GM23338 (cell line): ENCODE results near the gene AP5M1. TPM values are rescaled to one million over a fixed set of nuclear protein-coding genes. Genes with fewer than 3 reads are reported as not detected.

Experiments used
- ATAC-seq: fragments of 200-7000 bp; cut with Tn5 transposase; 3 replicates; pipeline ENCODE4 v1.9.1; 2020
- DNase-seq: peaks from one replicate; pipeline ENCODE4 v3.0.0-alpha.2; 2015; ENCODE audit warnings: low spot score
- H2AFZ ChIP-seq: fragments of 200-600 bp; sonication (generic); 2 replicates; pipeline ENCODE4 v1.8.0; 2016; ENCODE audit warnings: antibody characterized with exemption, mild to moderate bottlenecking, moderate library complexity
- H3F3A ChIP-seq: fragments of 200-600 bp; sonication (generic); replicated peaks from 2 replicates; pipeline ENCODE4 v1.8.0; 2017; ENCODE audit warnings: antibody characterized with exemption, mixed run types, low read depth
- H3K27ac ChIP-seq: fragments of 200-600 bp; sonication (generic); 2 replicates; pipeline ENCODE4 v1.6.1; 2016; ENCODE audit warnings: low read depth
- H3K27me3 ChIP-seq: fragments of 200-600 bp; sonication (generic); 2 replicates; pipeline ENCODE4 v1.8.0; 2016; ENCODE audit warnings: mild to moderate bottlenecking, mixed run types, moderate library complexity; ENCODE audit not compliant: insufficient read depth
- H3K36me3 ChIP-seq: fragments of 200-600 bp; sonication (generic); 2 replicates; pipeline ENCODE4 v1.8.0; 2016; ENCODE audit warnings: mild to moderate bottlenecking; ENCODE audit not compliant: insufficient read depth
- H3K4me1 ChIP-seq: fragments of 200-600 bp; sonication (generic); 2 replicates; pipeline ENCODE4 v1.8.0; 2016; ENCODE audit warnings: mild to moderate bottlenecking, moderate library complexity; ENCODE audit not compliant: insufficient read depth
- H3K4me2 ChIP-seq: fragments of 200-600 bp; sonication (generic); 2 replicates; pipeline ENCODE4 v1.7.1; 2017; ENCODE audit warnings: mixed run types
- H3K4me3 ChIP-seq: fragments of 200-600 bp; sonication (generic); 2 replicates; pipeline ENCODE4 v1.6.1; 2016; ENCODE audit warnings: mixed run types
- H3K79me2 ChIP-seq: fragments of 200-600 bp; sonication (generic); replicated peaks from 2 replicates; pipeline ENCODE4 v1.8.0; 2017; ENCODE audit warnings: mild to moderate bottlenecking; ENCODE audit not compliant: insufficient read depth
- H3K9me2 ChIP-seq: fragments of 200-600 bp; sonication (generic); 2 replicates; pipeline ENCODE4 v1.8.0; 2017; ENCODE audit not compliant: insufficient read depth
- H4K20me1 ChIP-seq: fragments of 200-600 bp; sonication (generic); replicated peaks from 2 replicates; pipeline ENCODE4 v1.8.0; 2017; ENCODE audit warnings: mild to moderate bottlenecking; ENCODE audit not compliant: insufficient read depth
- H3K27ac Mint-ChIP-seq: 2 replicates; pipeline ENCODE4 v1.8.0; 2020; ENCODE audit warnings: inconsistent platforms, mild to moderate bottlenecking, moderate library complexity, mixed read lengths
- H3K27me3 Mint-ChIP-seq: 3 replicates; pipeline ENCODE4 v1.8.0; 2022; ENCODE audit warnings: low read depth, mild to moderate bottlenecking, moderate library complexity, mixed read lengths, inconsistent platforms; ENCODE audit not compliant: insufficient read depth, poor library complexity
- H3K36me3 Mint-ChIP-seq: 3 replicates; pipeline ENCODE4 v1.8.0; 2021; ENCODE audit warnings: low read depth, mild to moderate bottlenecking, inconsistent platforms, moderate library complexity, mixed read lengths
- H3K4me1 Mint-ChIP-seq: 3 replicates; pipeline ENCODE4 v1.8.0; 2020; ENCODE audit warnings: mild to moderate bottlenecking, inconsistent platforms, mixed read lengths
- H3K4me3 Mint-ChIP-seq: 3 replicates; pipeline ENCODE4 v1.8.0; 2021; ENCODE audit warnings: moderate library complexity, mild to moderate bottlenecking, inconsistent platforms, mixed read lengths
- H3K9me3 Mint-ChIP-seq: 3 replicates; pipeline ENCODE4 v1.8.0; 2020; ENCODE audit warnings: moderate library complexity, mild to moderate bottlenecking, inconsistent platforms, mixed read lengths
- CREB1 ChIP-seq: fragments of 250-450 bp; sonication (Bioruptor Pico); IDR thresholded peaks from 2 replicates; pipeline ENCODE4 v1.5.0; 2020; ENCODE audit warnings: low read depth, mild to moderate bottlenecking, moderate library complexity
- CTCF ChIP-seq, 2 experiments: fragments of 200-600 bp in 1 of 2; sonication (generic) in 1 of 2; conservative IDR thresholded peaks; 2 replicates each; pipeline versions ENCODE4 v1.5.1 to v1.6.1; 2016 to 2017; ENCODE audit warnings: antibody characterized with exemption in 2 of 2, low read depth in 2 of 2, mild to moderate bottlenecking in 2 of 2, moderate library complexity in 1 of 2
- ETS1 ChIP-seq: IDR thresholded peaks from 2 replicates; pipeline ENCODE4 v1.6.1; 2016; ENCODE audit warnings: antibody characterized with exemption
- EZH2 ChIP-seq: fragments of 200-600 bp; sonication (generic); IDR thresholded peaks from one replicate; pipeline ENCODE4 v1.8.0; 2017; ENCODE audit warnings: antibody characterized with exemption, mild to moderate bottlenecking, low read depth; ENCODE audit not compliant: unreplicated experiment
- EZH2phosphoT487 ChIP-seq: fragments of 200-600 bp; sonication (generic); IDR thresholded peaks from one replicate; pipeline ENCODE4 v1.8.1; 2018; ENCODE audit warnings: antibody characterized with exemption; ENCODE audit not compliant: unreplicated experiment
- JUNB ChIP-seq: IDR thresholded peaks from one replicate; pipeline ENCODE4 v1.6.1; 2016; ENCODE audit warnings: antibody characterized with exemption; ENCODE audit not compliant: unreplicated experiment
- NANOG ChIP-seq: IDR thresholded peaks from 2 replicates; pipeline ENCODE4 v1.6.1; 2016; ENCODE audit warnings: antibody characterized with exemption, borderline replicate concordance
- POLR2AphosphoS5 ChIP-seq: IDR thresholded peaks from 2 replicates; pipeline ENCODE4 v1.6.1; 2016; ENCODE audit warnings: antibody characterized with exemption, low read depth
- STAT1 ChIP-seq: IDR thresholded peaks from one replicate; pipeline ENCODE4 v1.6.1; 2016; ENCODE audit warnings: antibody characterized with exemption; ENCODE audit not compliant: unreplicated experiment
- ZNF114 ChIP-seq: fragments of 250-450 bp; sonication (Bioruptor Pico); IDR thresholded peaks from 2 replicates; pipeline ENCODE4 v1.5.0; 2020; ENCODE audit warnings: mild to moderate bottlenecking, moderate library complexity
- ZNF331 ChIP-seq: fragments of 250-450 bp; sonication (Bioruptor Pico); IDR thresholded peaks from 2 replicates; pipeline ENCODE4 v1.5.0; 2020; ENCODE audit warnings: low read depth, mild to moderate bottlenecking, moderate library complexity
- polyA plus RNA-seq: library from polyadenylated mRNA; unstranded; fragments of >200 nt; fragmentation: Nextera tagmentation; extraction: Ambion mirVana; gene quantifications from 2 replicates; pipeline ENCODE4 v1.2.1, GENCODE V29; 2016
- total RNA-seq: library from RNA; depleted of rRNA; stranded (reverse); fragments of >200 nt; shearing (Covaris generic); gene quantifications from 2 replicates; pipeline ENCODE4 v1.2.3, GENCODE V29; 2014

Gene AP5M1
- total and polyA plus RNA-seq, 2 experiments from 2014 or later, result 27.2 to 43.7 TPM

- peaks cover 16% of the 10 kb centered on the region for H4K20me1 ChIP-seq
- no peaks in the 10 kb centered on the region for H3K27me3 Mint-ChIP-seq
Observed at GRCh38 chr14:57262117-57262516, 6.7 kb upstream of the AP5M1 start.

GRCh38 chr14:57266065-57266464 is 2.7 kb upstream of the AP5M1 start:
- H3K4me3 Mint-ChIP-seq, result no peak overlapping the region
- H3K4me2 ChIP-seq, result peak overlapping the region; percentile 19; the same call in 1 of the 2 replicates
- no peaks in the 10 kb centered on the region for H3K27me3 ChIP-seq
- H3K27ac ChIP-seq, result peak overlapping the region; percentile 43; the same call in 1 of the 2 replicates
- no peak overlapping the region for H3K27ac Mint-ChIP-seq
- peaks cover 20% of the 10 kb centered on the region for H3K4me1 ChIP-seq
- no peak for TF ChIP-seq ZNF114 (CRISPR knock-in tag)
- no peak for TF ChIP-seq POLR2AphosphoS5
- TF ChIP-seq CREB1 (CRISPR knock-in tag), result no peak
- no peak for TF ChIP-seq ZNF331 (CRISPR knock-in tag)
- no peak for TF ChIP-seq JUNB
- no peak for TF ChIP-seq EZH2
- no peak for TF ChIP-seq ETS1
- TF ChIP-seq STAT1, result no peak
- no peak for TF ChIP-seq EZH2phosphoT487
- TF ChIP-seq CTCF (conservative IDR thresholded peaks at IDR 0.05; ENCODE audit: low read depth in 2 of 2), result no peak
- TF ChIP-seq NANOG, result no peak
- ATAC-seq (no peak), DNase-seq (peak; percentile 16)
- no peaks in the 10 kb centered on the region; the same call in 1 of the 2 replicates for H3F3A ChIP-seq
- 0 out of 2 replicates have a peak, but pooled peaks cover 3% of the 10 kb centered on the region for H3K36me3 ChIP-seq
- no peaks in the 10 kb centered on the region for H3K9me2 ChIP-seq
- H4K20me1 ChIP-seq, result no peaks in the 10 kb centered on the region; the same call in none of the 2 replicates
- peaks cover 2% of the 10 kb centered on the region; the same call in 1 of the 3 replicates for H3K36me3 Mint-ChIP-seq
- H3K79me2 ChIP-seq, result peaks cover 88% of the 10 kb centered on the region
- H2AFZ ChIP-seq, result no peak overlapping the region
- H3K4me1 Mint-ChIP-seq, result peaks cover 39% of the 10 kb centered on the region
- peaks cover 4% of the 10 kb centered on the region; the same call in 1 of the 3 replicates for H3K9me3 Mint-ChIP-seq
- H3K27me3 Mint-ChIP-seq, result peaks cover 5% of the 10 kb centered on the region
- H3K4me3 ChIP-seq, result no peak overlapping the region

More at GRCh38 chr14:57262117-57262516, 6.7 kb upstream of the AP5M1 start:
- Histone ChIP-seq H3K27ac (no peak overlapping the region), H3K4me3 (no peak overlapping the region), H3K4me2 (no peak overlapping the region), H3K27me3 (no peaks in the 10 kb centered on the region), H3K79me2 (peaks cover 100% of the 10 kb centered on the region), H3F3A (no peaks in the 10 kb centered on the region), H3K9me2 (no peaks in the 10 kb centered on the region), H3K36me3 (no peaks in the 10 kb centered on the region), H2AFZ (no peak overlapping the region), H3K4me1 (peaks cover 19% of the 10 kb centered on the region; the same call in 1 of the 2 replicates)
- Mint-ChIP-seq H3K27ac (no peak overlapping the region), H3K4me3 (no peak overlapping the region), H3K9me3 (no peaks in the 10 kb centered on the region), H3K4me1 (peaks cover 34% of the 10 kb centered on the region), H3K36me3 (peaks cover 10% of the 10 kb centered on the region; the same call in 2 of the 3 replicates)
- ATAC-seq, result no peak
- DNase-seq, result no peak
- TF ChIP-seq ZNF331 (CRISPR knock-in tag) (no peak), JUNB (no peak)
